ENCODE results near the gene STX18.
A peak's percentile ranks its signal among the peaks of the same experiment; 100 is the strongest.

Gene STX18

DNA sequence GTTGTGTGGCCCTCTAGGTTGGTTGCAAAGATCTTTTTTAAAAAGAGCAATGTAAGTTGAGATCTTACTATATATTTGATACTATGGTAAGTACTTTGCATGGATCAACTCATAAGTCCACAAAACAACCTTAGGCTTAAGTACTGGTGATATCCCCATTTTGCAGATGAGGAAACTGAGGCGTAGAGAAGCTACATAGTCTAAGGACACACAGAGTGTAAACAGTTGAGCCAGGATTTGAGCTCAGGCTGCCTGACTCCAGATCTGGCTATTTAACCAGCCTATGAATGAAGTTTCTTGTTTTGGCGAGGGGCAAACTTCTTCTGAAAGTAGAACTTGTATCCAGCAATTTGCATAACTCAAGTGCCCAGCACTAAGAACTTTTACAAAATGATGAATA, 38.6 kb upstream of the STX18 start:
- in situ Hi-C loops (cut with HindIII; ENCODE audit: low sequenced_read_pairs), result no loop called here
- no peak overlapping the region for H3K4me3 ChIP-seq (ENCODE audit: low read depth, low read length)
- DNase-seq (ENCODE audit: low read depth, low spot score), result no peak
- TF ChIP-seq, protein P1, sequence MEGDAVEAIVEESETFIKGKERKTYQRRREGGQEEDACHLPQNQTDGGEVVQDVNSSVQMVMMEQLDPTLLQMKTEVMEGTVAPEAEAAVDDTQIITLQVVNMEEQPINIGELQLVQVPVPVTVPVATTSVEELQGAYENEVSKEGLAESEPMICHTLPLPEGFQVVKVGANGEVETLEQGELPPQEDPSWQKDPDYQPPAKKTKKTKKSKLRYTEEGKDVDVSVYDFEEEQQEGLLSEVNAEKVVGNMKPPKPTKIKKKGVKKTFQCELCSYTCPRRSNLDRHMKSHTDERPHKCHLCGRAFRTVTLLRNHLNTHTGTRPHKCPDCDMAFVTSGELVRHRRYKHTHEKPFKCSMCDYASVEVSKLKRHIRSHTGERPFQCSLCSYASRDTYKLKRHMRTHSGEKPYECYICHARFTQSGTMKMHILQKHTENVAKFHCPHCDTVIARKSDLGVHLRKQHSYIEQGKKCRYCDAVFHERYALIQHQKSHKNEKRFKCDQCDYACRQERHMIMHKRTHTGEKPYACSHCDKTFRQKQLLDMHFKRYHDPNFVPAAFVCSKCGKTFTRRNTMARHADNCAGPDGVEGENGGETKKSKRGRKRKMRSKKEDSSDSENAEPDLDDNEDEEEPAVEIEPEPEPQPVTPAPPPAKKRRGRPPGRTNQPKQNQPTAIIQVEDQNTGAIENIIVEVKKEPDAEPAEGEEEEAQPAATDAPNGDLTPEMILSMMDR (IDR thresholded peaks at IDR 0.05; ENCODE audit: low read depth, low read length), result no peak

DNA sequence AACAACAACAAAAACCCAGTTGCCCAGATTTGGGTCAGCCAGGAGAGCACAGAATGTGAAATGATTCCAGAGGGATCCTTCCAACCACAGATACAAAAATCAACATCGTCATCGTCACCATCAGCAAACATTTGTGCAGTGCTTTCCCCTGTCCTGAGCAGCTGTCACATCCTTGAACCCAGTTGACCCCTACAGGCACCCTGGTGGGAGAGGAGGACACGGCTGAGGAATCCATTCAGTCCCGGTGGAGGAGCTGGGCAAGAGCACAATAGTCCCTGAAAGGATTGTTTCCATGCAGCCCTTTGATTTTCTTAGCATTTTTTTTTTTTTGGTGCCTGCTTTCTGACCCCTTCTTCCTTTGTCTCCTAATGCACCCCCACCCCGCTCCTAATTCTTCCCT, 37.1 kb upstream of the STX18 start:
- in situ Hi-C loops (cut with HindIII; ENCODE audit: low sequenced_read_pairs), result no loop called here
- H3K4me3 ChIP-seq (ENCODE audit: low read depth, low read length), result no peak overlapping the region
- TF ChIP-seq, protein P1 (IDR thresholded peaks at IDR 0.05; ENCODE audit: low read depth, low read length), result no peak
- DNase-seq (ENCODE audit: low read depth, low spot score), result no peak

DNA sequence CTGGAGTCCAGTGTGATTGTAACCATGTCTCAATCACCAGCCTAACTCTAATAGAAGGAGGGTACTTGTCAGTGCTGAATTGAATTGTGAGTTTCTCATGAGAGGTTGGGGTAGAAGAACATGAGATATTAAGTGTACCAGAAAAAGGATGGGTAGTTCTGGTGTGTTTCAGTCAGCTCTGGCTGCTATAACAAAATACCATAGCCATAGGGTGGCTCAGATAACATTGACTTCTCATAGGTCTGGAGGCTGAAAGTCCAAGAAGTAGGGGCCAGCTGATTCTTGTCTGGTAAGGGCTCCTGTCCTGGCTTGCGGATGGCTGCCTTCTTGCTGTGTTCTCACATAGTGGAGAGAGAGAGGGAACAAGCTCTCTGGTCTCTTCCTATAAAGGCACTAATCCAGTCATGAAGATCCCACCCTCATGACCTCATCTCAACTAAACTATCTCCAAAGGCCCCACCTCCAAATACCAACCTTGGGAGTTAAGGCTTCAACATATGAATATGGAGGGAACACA, 35.6 kb upstream of the STX18 start:
- DNase-seq (ENCODE audit: low read depth, low spot score), result no peak
- no peak overlapping the region for H3K4me3 ChIP-seq (ENCODE audit: low read depth, low read length)
- in situ Hi-C loops (cut with HindIII; ENCODE audit: low sequenced_read_pairs), result no loop called here
- TF ChIP-seq, protein P1 (IDR thresholded peaks at IDR 0.05; ENCODE audit: low read depth, low read length), result no peak

DNA sequence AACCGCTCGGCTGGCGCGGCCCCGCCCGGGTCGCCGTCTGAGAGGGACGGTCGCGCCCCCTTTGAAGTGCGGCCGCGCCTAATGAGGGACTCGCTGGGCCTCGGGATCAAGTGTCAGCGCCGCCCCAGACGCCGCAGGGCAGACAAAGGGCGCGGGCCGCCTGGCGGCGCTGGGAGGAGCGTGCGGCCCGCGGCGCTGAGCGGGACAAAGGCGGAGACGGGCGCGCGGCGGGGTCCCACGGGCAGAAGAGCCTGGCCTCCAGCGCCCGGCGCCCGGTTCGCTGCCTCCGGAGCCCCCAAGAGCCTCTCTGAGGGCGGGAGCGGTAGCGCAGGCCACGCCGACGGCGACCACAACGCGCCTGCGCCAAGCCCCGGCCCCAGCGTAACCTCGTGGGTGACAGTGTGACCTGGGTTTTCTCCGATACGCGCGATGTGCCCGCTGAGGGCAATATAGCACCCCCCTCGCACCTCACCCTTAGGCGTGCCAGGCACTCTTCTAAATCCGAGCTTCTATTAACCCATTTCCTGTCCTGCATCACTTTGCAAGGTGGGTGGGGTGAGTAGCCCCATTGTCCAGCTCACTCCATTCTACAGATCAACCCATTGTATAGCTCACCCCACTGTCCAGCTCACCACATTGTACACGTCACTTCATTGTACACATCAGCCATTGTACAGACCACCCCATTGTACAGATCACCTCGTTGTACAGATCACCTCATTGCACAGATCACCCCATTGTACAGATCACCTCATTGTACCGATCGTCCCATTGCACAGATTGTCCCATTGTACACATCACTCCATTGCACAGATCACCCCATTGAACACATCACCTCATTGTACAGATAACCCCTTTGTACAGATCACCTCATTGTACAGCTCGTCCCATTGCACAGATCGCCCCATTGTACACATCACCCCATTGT, 33.7 kb upstream of the STX18 start:
- DNase-seq (ENCODE audit: low read depth, low spot score), result peak; percentile 61
- in situ Hi-C loops (cut with HindIII; ENCODE audit: low sequenced_read_pairs), result no loop called here

DNA sequence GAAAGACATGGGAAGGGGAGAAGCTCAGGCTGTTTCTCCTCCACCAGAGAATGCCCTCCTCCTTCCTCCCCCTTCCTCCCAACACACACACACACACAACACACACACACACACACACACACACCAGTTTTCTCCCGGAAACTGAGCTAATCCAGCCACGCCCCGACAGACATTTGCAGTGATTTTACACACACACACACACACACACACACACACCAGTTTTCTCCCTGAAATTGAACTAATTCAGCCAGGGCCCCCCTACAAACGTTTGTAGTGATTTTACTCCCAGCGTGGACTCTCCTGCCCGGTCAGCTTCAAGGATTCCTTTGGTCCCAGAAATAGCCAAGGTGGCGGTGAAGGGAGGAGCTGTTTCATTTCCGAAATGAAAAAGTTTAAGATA, 32.9 kb upstream of the STX18 start:
- TF ChIP-seq, protein P1 (IDR thresholded peaks at IDR 0.05; ENCODE audit: low read depth, low read length), result no peak
- DNase-seq (ENCODE audit: low read depth, low spot score), result peak; percentile 91
- H3K4me3 ChIP-seq (ENCODE audit: low read depth, low read length), result peak overlapping the region; percentile 51
- in situ Hi-C loops (cut with HindIII; ENCODE audit: low sequenced_read_pairs), result no loop called here

More for the DNA sequence above, 33.7 kb upstream of the STX18 start:
- TF ChIP-seq, protein P1 (IDR thresholded peaks at IDR 0.05; ENCODE audit: low read depth, low read length), result peak; percentile 35
- peak overlapping the region; percentile 51 for H3K4me3 ChIP-seq (ENCODE audit: low read depth, low read length)

DNA sequence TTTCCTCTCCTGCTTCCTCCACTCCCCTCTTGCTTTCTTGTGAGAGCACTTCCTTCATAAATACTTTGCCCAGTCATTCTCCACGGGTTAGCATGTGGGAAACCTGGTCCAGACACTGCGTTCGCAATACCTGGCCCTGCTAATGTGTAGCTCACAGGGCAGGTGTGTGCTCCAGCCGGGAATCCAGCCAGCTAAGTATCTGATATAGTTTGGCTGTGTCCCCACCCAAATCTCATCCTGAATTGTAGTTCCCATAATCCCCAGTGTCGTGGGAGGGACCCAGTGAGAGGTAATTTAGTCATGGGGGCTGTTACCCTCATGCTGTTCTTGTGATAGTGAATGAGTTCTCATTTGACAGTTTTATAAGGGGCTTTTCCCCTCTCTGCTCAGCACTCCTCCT, 32.2 kb upstream of the STX18 start:
- H3K4me3 ChIP-seq (ENCODE audit: low read depth, low read length), result no peak overlapping the region
- TF ChIP-seq, protein P1 (IDR thresholded peaks at IDR 0.05; ENCODE audit: low read depth, low read length), result no peak
- in situ Hi-C loops (cut with HindIII; ENCODE audit: low sequenced_read_pairs), result no loop called here
- DNase-seq (ENCODE audit: low read depth, low spot score), result no peak

Data from astrocyte of the spinal cord (primary cell).